NCI-H2196 treated with DMSO at 0.1 percent for 48 hours (cell line): ENCODE measurements around the gene NR5A2.

Experiments
- DNase-seq: peaks from one replicate; lab custom pipeline; 2025; ENCODE audit not compliant: unreplicated experiment; lab: John Stamatoyannopoulos, UW

The NR5A2 gene

DNA sequence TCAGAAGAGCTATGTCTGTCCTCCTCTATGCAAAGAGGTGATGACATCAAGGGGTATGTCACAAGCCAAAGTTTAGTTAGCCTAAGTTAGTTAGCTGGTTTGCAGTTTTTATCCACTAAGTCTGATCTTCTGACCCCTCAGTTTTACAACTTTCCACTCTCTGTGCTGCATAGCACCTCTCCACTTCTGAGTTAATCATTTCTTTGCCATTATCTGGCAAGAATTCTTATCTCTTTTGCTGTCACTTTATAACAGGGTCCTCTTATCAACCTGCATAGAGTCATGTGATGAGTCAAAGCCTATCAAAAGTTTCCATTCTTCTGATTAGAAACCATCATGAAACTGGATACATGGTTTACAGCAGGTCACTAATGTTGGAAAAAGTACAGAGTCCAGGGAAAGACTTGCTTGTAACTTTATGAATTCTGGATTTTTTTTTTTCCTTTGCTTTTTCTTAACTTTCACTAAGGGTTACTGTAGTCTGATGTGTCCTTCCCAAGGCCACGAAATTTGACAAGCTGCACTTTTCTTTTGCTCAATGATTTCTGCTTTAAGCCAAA, at the start of gene NR5A2:
Gene NR5A2, plus strand, starts transcription at position 447 of the 560 bp plus-strand sequence. CDS start 138 bp downstream, outside the sequence.
- DNase-seq: no peak

DNA sequence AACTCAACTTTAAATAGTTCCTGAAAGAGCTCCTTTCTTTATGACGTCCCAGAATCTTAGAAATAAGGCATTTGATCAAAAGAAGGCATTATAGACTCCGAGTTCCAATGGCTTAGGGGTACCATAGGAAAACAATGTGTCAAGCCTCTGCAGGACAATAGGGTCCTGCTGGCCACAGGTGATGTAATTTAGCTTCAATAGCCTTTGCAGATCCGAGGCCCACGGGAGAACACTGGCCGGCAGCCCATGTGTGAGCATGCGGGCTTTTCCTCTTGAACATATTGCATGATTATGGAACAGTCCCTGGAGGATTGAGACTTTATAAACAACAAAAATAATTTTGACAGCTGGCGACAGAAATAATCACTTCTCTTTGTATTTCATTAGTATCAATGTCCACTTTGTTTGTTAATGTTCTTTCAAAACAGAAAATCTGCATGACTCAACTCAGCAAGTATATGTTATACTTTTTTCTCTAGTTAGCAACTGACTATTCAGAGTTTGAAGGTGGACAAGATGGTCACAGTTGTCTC, 49.0 kb upstream of the NR5A2 start:
- no peak for DNase-seq

DNA sequence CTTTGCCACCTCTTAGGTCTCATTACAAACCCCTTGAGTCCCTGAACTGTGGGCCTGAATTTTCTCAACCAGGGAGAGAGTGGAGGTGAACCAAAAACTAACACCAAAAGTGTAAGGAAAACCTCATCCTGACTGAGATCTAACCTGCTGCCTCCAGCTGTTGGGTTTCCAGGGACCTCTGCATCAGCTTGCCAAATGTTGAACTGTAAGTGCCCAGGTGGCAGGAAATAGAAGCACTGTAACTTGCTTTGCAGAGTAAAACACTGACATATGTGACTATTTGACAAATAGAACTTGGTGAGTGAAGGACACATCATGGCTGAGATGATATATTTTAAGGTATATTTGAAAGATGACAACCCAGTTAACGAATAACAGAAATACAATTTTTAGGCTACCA, 48.4 kb upstream of the NR5A2 start:
- no peak for DNase-seq

DNA sequence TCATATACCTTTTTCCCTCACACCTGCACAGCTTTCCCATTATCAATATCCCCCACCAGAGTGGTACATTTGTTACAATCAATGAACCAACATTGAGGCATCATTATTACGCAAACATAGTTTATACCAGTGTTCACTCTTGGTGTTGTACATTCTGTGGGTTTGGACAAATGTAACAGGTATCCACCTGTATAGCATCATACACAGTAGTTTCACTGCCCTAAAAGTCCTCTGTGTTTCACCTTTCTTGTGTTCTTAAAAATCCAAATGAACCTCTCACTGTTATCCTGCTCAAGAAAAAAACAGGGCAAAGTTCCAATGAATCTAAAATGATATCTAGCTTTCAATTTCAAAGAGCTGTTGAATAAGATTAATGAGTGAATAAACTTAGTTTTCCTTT, 45.9 kb upstream of the NR5A2 start:
- DNase-seq: no peak

DNA sequence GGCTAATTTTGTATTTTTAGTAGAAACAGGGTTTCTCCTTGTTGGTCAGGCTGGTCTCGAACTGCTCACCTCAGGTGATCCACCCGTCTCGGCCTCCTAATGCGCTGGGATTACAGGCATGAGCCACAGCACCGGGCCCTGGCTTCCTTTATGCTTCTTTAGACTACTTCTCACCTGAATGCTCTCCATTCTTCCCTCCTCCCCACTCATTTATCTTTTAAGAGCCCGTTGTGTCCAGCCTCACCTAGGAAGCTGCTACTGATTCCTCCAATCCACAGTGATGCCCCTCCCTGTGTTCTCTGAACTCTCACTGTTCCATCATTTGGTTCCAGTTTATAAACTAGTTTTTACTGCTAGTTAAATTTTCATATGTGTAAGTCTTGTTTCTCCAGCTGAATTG, 44.9 kb upstream of the NR5A2 start:
- DNase-seq: no peak

DNA sequence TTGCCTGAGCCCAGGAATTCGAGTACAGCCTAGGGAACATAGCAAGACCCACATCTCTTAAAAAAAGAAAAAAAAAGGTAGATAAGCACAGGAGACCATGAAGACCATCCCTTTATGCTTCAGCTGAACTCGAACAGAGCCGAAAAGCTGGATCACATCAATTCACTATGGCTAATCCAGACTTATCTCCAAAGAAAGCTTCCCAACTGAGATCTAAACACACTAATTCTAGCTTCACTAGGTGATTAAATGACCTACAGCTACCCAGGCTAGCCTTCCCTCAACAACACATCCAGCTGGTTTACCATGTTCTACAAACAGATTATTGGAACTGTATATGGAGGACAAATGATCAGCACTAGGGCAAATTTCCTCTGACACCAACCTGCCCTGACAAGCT, 44.0 kb upstream of the NR5A2 start:
- DNase-seq: no peak

DNA sequence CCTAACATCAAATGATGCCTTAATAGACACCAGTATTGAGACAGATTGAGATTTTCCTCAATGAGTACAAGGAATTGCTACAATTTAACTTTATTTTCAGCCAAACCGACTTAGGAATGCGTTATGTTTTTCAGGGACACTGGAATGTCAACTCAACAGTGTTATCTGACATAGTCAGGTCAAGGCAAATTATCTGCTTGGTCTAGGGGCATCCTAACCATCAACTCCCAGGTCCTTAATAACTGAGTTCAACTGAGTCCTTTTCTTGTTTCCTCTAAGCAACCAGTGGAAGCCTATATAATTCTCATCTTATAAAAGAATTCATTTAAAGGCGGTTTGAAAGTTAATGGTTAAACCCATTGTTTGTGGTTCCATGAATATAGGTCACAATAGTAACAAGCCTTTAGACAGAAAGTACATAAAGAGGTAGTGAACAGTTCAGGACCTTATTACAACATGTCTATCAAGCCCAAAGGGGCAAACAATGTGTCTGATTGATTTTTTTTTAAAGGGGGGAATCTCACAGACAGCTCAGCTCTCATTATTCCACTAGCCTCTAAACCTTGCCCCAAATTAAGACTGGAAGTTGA, 32.3 kb upstream of the NR5A2 start:
- no peak for DNase-seq

DNA sequence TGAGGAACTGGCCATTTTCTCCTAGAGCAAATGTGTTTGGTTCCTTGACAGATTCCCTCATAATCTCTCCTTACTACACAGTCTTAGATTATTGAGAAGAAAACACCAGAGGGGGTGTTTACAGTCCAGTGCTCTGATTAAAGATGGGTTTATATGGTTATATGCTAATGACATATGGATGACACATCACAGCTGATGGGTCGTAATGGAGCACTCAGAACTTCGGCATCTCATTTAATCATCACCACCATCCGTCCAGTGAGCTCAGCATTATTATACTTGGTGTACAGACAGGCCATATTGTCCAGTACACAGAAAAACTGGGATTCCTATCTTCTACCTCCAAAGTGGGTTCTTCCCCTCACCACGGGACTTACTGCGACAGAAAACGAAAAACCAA, 22.3 kb upstream of the NR5A2 start:
- no peak for DNase-seq

DNA sequence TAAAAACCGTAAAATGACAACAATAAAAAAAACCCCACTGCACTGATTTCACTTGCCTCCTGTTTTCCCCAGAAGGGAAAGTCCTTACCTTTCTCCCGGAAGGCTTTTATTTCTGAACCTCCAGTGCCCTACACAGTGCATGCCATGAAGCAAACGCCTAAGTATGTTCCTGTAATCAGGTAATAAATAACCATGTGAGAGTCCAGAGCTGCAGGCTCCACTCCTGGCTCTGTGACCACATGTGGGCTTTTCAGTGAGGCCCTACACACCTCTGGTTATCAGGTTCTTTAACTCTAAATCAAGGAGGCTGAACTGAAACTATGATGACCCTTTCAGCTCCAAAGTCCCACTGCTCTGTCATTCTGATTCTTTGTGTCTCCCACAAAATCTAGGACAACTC, 20.8 kb upstream of the NR5A2 start:
- DNase-seq: no peak

DNA sequence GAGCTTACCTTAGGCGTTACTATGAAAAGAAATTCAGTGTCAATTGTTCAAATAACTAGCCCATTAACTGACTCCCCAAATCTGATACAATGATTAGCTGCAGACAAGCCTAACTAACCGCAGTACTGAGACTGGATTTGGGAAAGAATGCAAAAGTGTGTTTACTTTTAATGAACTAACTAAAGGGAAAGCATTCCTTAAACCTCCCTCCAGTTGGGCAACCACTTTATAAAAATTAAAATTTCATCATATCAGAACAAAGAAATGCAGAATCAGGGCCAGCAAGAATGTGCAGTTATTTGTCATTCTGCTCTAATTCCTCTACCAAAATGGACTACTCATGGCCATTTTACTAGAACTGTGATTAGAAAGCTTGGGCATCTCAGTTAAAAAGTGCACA, 11.7 kb upstream of the NR5A2 start:
- DNase-seq: no peak

DNA sequence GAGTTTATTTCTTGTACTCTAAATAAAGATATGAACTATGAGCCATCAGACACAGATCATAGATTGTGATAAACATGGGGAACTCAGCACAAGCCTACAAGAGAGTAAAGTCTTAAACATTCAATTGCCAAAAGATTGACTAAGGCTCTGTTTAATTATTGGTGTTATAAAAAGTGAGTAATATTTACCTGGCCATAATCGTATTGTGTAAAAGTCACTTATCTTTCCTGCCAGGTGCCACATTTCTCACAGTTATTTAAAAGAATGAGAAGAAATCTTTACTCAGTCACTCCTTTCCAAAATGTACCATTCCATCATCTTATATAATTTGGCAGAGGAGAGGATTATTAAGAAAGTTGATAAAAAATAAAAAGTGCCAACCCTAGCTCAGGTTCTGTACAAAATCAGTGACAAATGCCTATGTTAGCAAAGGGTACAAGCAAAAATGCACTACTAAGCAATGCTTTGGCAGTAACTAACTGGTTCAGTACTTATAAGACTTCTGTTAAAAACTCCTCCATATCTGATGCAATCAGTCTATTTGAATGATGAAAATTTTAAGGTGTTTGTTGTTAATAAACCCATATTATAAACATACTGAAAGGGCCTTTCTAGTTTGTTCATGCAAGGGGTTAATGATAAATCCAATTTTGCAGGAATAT, 5.8 kb upstream of the NR5A2 start:
- DNase-seq: no peak

DNA sequence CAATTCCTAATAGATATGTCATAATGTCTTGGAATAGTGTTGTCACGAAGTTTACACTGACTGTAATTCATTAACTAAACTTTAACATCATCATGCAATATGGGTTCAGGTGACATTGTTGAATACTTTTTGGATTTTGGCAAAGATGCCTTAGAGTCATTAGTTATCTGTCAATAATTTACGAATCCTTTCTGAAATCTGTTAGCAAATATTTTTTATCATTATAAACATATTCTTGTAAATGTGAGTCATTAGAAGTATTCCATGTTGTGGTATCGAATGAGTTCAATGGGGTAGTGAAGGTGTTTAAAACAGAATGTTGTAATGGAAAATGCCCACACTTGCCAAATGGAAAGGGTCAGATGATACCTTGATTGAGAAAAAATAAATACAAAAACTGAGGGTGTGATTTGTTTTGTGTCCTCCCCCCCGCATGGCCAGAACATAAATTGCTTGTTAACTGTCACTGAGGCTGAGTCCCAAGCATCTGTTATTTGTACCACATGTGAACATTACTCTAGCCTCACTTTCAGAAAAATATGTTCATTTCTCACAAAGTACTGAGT, 5.2 kb upstream of the NR5A2 start:
- no peak for DNase-seq

DNA sequence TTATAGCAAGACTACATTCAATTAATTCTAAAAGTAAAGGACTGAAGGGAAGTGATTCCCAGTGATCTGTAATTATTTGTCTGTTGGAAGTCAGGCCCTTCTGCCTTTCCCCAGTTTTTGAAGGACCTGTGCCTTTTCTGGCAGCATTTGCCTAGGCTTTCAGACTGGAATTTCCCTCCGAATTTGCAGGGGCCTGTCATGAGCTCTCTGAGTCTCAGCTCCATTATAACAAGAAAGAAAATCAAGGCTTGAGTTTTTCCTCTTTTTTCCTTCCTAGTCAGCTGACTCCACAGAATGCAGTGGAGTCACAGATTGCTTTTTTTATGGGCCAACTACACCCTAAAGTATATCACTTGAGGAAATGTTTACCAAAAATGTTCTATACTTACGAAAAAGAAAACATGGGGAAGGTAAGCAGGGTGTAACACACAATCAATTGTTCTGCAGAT, 1.1 kb downstream of the NR5A2 start:
- no peak for DNase-seq

DNA sequence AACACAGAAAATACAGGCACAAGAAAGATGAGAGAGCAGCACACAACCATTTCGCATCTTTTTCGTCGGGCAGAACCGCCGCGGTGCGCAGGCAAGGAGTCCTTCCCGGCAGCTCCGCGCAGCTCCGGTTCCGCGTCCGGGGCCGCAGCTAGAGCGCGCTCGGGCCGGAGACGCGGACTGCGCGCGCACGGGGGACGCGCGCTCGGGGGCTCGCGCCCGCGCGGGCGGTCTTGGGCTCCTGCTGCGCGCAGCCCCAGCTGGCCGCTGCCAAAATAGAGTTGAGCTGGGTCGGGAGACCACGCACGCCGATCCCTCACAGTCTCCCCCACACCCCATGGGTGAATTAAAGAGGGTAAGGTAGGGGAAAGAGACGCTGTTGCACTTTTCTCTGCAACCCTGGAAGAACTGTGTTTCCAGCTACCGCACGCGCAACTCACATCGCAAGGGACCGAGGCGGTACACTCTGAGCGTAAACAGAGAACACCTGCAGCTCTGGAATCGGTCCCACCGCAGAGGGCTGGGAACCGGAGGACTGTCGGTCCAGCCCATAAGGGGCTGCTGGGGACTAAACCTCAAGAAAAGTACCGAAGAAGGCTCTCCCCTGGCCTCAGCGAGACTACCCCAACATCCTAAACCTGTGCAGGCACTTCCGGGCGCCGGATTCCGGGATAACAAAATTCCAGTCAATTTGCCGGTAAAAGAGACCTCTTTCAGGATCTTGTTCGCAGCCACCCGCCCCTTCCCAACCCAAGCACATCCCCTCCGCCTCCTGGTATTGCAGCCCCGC, 1.7 kb downstream of the NR5A2 start:
- no peak for DNase-seq

DNA sequence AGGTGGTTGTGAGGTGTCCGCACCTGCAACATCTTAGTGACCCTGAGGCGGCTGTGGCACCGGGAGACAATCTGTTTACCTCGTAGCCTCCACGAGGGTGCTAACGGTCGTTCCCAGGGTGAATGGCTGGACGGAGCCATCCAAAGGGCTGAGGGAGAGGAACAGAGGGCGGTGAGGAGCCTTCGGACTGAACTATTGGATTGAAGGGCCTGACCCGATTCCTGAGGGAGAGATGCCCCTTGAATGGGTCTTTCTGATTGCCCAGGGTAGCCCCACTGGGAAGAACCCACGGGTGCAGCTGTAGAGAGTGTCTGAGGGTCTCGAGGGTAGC, 2.3 kb downstream of the NR5A2 start:
- DNase-seq: no peak

DNA sequence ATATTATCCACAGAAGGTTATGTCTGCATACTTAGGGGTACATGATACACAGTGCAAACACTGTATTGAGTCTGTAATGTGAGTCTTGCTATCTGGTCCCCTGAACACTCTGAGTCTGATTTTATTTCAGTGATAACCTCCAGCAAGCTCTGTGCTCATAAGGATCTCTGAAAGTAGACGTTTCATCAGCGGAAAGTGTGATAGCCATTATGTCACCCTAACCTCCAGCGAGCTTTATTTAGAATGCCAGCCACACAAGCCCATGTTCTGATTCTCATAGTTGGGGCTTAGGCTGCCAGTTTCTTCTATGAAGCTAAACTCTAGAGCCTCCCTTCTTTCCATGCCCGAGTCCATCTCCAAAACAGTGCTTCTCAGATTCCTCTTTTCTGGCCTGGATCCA, 3.3 kb downstream of the NR5A2 start:
- DNase-seq: no peak

DNA sequence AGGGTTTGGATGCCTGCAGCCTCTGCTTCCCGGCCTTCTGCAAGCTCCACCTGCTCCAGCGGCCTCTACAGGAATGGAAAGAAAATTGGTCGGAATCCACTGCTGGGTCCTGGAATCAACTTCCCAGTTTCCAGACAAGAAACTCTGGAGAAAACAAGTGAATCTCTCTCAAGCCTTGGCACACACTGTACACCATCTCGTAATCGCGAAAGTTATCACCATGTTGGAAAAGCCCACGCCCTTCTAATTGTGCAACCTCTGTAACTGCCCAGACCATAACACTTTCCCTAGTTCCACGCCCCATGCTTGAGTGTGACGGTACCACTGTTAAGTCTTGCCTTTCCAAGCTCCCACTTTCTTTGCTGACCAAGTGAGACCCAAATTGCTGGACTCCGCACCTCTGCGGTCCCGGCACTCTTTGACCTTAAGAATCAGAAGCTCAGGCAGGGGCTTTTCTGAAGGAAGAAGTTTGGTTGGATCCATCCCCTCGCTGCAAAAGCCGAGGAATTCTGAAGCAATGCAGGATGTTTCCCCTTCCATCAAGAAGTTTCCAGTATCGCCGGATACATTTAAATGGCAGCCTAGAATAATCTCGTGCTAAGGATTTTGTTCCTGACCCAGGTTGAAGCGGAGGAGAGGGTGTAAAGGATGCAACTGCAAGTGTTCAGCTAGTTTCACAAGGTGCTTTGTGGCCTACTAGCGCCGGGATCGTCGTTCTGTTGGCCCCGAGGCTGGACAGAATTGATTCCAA, 6.2 kb downstream of the NR5A2 start:
- DNase-seq: no peak

DNA sequence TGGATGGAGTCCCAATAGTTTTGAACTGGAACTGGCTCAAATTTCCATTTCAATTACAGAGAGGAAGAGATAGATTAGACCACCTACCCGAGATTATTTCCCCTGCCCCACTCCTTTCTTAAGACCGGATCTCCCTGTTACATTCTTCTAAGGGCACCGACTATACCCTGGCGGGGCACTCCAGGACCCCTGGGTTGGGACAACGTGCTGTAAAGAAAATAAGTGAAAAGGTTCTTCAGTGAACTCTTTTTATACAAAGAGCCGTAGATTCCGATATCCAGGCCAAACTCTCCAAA, 6.7 kb downstream of the NR5A2 start:
- DNase-seq: no peak

DNA sequence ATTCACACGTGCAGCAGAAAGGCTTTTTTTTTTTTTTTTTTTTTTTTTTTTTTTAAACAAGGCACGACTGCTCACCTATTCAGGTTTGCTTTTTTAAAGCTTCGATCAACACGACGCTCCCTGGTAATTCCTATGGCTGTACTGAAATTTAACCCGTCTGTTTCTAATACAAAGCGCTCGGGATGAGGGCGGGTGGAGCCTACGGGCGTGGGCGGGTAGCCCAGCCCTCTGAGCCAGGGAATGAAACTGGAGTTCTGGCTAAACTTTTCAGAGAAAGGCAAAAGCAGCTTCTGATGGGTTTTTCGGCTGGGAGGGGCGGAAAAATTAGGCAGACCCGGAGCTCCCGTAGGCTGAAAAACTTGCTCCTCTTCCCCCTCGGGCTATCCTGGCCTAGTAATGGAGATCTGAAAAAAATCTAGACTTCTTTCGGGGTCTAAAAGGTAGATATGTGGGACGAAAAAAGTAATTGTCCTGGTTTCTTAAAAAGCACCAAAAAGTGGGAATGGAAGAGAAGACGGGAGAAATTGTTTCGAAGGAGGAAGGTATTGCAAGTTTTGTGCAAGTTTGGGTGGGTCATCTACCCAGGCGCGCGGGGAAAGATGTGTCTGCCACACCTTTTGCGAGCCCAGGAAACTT, 7.4 kb downstream of the NR5A2 start:
- no peak for DNase-seq

DNA sequence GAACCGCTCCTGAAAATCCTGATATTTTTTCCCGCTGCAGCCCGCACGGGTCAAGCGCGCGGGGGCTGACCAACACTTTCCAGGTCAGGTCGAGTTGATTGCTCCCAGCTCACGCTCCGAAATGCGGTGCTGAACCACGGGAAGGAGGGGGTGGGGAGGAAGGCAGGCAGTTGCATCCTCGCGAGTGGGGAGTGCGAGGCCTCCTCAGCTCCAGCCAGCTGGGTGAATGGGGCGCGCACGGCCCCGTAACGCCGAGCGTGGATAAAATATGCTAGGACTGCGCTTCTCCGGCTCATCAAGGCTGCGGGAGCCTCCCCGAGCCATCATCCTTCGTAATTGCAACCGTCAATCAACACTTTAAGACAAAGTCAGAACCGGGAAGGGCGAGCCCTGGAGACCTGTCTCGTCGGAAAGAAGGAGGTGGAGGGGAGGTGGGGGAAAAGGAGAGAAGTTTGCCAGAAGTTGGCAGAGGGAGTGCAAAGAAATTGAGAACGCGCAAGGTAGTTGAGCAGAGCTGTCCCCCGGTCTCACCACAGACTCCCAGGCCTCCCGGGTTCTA, 8.0 kb downstream of the NR5A2 start:
- no peak for DNase-seq
